Upper lobe of right lung (tissue), 1 donor: Measurements from ENCODE around the gene FBXO44. TPM values are rescaled to one million over a fixed set of nuclear protein-coding genes. Genes with fewer than 3 reads are reported as not detected.

ENCODE experiments used
- ATAC-seq: fragments of 200-7000 bp; cut with Tn5 transposase; one replicate; pipeline ENCODE4 v1.9.1; 2020; ENCODE audit warnings: mild to moderate bottlenecking, moderate library complexity
- DNase-seq: peaks from one replicate; pipeline ENCODE4 v3.0.0-alpha.2; 2020
- H3K27ac ChIP-seq: fragments of 200-600 bp; one replicate; pipeline ENCODE4 v1.8.0; 2022
- H3K27me3 ChIP-seq: fragments of 200-600 bp; one replicate; pipeline ENCODE4 v1.8.0; 2022; ENCODE audit warnings: mild to moderate bottlenecking
- H3K36me3 ChIP-seq: fragments of 200-600 bp; one replicate; pipeline ENCODE4 v1.8.0; 2022
- H3K4me1 ChIP-seq: fragments of 200-600 bp; one replicate; pipeline ENCODE4 v1.8.0; 2022
- H3K4me3 ChIP-seq: fragments of 200-600 bp; one replicate; pipeline ENCODE4 v1.8.0; 2022; ENCODE audit warnings: mild to moderate bottlenecking
- H3K9me3 ChIP-seq: fragments of 200-600 bp; one replicate; pipeline ENCODE4 v1.8.0; 2022
- intact Hi-C: fragments of 100-400 bp; cut with DNase I; formaldehyde crosslinking; loops from one replicate; pipeline ENCODE4 v1.11.0; 2022
- total RNA-seq: library from RNA; stranded (reverse); fragmentation: NEBNext Ultra II Directional; extraction: Animal tissue kit (Norgen Biotek cat#: 25700); gene quantifications from one replicate; pipeline ENCODE4 v1.2.1, GENCODE V29; 2021
- TF ChIP-seq, protein P1 (sequence below): fragments of 200-600 bp; IDR thresholded peaks from one replicate; pipeline ENCODE4 v1.8.0; 2022; ENCODE audit warnings: antibody characterized with exemption
- donor health status: DM: no; HTN: yes; CAD: no; lungs with severe emphysema.

The FBXO44 gene
- total RNA-seq, 1 donor from 2014 or later = 19.8 TPM

DNA sequence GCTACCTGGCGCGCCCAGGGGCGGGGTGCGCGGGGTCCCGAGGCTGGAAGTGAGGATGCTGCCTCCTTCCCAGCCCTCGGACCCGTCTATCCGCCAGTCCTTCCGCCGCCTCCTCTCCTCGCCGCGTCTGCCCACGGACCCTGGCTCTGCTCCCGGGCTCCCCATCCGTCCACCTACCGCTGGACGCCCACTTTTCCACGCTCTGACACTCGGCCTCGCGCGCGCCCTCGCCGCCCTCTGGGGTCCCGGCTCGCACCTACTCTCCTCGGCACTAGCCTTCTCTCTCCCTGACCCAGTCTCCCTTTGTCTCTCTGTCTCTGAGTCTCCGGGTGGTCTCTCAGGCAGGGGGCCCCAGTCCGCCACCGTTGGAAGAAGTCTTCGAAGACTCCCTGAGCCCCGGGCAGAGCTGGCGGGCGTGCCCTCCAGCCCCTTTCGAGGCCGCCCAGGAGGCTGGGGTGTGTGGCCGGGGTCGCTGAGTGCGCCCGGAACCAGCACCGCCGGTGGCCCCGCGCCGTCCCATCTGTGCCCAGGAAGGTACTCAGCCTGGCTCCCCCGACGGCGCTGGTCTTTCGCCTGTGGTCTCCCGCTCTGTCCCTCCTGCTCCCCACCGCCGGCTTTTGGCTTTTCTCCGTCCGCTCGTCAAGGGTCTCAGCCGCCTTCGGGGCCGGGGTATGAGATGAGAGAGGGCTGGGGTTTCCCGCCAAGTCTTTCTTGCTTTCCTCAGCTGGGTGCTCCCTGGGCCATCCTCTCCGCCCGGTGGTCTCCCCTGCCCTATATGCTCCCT lies 37.4 kb downstream of the FBXO44 start:
- ATAC-seq (no peak), DNase-seq (no peak)
- Histone ChIP-seq H3K36me3 (no peaks in the 10 kb centered on the region), H3K27me3 (peaks cover 56% of the 10 kb centered on the region), H3K27ac (no peak overlapping the region), H3K4me1 (peaks cover 9% of the 10 kb centered on the region), H3K4me3 (no peak overlapping the region), H3K9me3 (no peaks in the 10 kb centered on the region)
- TF ChIP-seq, protein P1, sequence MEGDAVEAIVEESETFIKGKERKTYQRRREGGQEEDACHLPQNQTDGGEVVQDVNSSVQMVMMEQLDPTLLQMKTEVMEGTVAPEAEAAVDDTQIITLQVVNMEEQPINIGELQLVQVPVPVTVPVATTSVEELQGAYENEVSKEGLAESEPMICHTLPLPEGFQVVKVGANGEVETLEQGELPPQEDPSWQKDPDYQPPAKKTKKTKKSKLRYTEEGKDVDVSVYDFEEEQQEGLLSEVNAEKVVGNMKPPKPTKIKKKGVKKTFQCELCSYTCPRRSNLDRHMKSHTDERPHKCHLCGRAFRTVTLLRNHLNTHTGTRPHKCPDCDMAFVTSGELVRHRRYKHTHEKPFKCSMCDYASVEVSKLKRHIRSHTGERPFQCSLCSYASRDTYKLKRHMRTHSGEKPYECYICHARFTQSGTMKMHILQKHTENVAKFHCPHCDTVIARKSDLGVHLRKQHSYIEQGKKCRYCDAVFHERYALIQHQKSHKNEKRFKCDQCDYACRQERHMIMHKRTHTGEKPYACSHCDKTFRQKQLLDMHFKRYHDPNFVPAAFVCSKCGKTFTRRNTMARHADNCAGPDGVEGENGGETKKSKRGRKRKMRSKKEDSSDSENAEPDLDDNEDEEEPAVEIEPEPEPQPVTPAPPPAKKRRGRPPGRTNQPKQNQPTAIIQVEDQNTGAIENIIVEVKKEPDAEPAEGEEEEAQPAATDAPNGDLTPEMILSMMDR = no peak
- intact Hi-C loops = no loop called here

GRCh38 chr1:11693024-11693590 lies 38.4 kb downstream of the FBXO44 start:
- peak; percentile 50 for ATAC-seq
- no peaks in the 10 kb centered on the region for H3K36me3 ChIP-seq
- peaks cover 56% of the 10 kb centered on the region for H3K27me3 ChIP-seq
- TF ChIP-seq, protein P1 = no peak
- DNase-seq = no peak
- no peak overlapping the region for H3K4me3 ChIP-seq
- H3K9me3 ChIP-seq = no peaks in the 10 kb centered on the region
- intact Hi-C loops = no loop called here
- H3K4me1 ChIP-seq = peaks cover 9% of the 10 kb centered on the region
- no peak overlapping the region for H3K27ac ChIP-seq

DNA sequence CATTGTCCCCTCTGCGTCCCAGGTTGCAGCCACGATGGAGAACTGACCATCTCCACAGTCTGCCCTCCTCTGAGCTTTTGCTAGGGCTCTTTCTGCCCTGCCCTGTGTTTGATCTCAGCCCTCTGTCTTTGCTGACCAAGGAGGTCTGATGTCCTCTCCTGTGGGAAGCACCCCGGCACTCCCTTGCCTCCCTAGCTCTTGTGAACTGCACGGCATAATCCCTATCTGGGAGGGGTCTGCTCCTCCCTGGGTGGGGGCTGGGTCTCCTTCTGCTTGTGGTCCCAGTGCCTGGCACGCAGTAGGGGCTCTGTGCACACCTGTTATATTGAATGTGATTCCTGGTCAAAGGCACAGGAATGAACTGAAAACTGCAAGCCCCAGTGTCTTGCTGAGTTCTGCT lies 39.2 kb downstream of the FBXO44 start:
- intact Hi-C loops = no loop called here
- Histone ChIP-seq H3K36me3 (no peaks in the 10 kb centered on the region), H3K27me3 (peaks cover 50% of the 10 kb centered on the region), H3K9me3 (no peaks in the 10 kb centered on the region), H3K4me1 (peaks cover 9% of the 10 kb centered on the region), H3K27ac (no peak overlapping the region), H3K4me3 (no peak overlapping the region)
- DNase-seq (no peak), ATAC-seq (no peak)
- TF ChIP-seq, protein P1 = no peak

DNA sequence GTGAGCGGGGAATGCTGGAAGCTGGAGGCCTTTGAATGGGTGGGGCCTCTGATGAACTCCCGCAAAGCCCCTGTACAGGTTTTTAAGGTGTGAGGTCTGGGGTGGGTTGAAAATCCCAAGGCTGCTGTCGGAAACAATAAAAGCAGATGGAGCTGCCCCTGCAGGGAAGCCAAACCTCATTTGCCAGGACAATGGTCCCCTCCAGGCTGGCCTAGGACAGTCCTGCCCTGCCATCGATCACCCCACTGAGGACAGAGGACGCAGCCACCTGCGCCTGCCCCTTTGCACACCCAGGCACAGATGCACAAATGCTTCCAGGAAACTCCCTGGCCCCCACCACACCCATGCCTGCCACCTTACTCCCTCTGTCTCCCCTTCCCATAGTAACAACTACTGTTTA lies 41.2 kb downstream of the FBXO44 start:
- H3K27ac ChIP-seq = no peak overlapping the region
- peaks cover 44% of the 10 kb centered on the region for H3K27me3 ChIP-seq
- DNase-seq (no peak), ATAC-seq (no peak)
- H3K9me3 ChIP-seq = no peaks in the 10 kb centered on the region
- no peaks in the 10 kb centered on the region for H3K36me3 ChIP-seq
- no peak overlapping the region for H3K4me3 ChIP-seq
- TF ChIP-seq, protein P1 = no peak
- intact Hi-C loops = no loop called here
- H3K4me1 ChIP-seq = peaks cover 5% of the 10 kb centered on the region

- intact Hi-C loops = no loop called here
- Histone ChIP-seq H3K27ac (no peak overlapping the region), H3K9me3 (no peaks in the 10 kb centered on the region), H3K27me3 (peaks cover 35% of the 10 kb centered on the region), H3K4me3 (no peak overlapping the region), H3K4me1 (peaks cover 4% of the 10 kb centered on the region), H3K36me3 (no peaks in the 10 kb centered on the region)
- ATAC-seq = no peak
- TF ChIP-seq, protein P1 = no peak
- DNase-seq = no peak
Measured at GRCh38 chr1:11697188-11697892, 42.7 kb downstream of the FBXO44 start.
